ENCODE results near the gene CIDEA.

CIDEA gene

DNA sequence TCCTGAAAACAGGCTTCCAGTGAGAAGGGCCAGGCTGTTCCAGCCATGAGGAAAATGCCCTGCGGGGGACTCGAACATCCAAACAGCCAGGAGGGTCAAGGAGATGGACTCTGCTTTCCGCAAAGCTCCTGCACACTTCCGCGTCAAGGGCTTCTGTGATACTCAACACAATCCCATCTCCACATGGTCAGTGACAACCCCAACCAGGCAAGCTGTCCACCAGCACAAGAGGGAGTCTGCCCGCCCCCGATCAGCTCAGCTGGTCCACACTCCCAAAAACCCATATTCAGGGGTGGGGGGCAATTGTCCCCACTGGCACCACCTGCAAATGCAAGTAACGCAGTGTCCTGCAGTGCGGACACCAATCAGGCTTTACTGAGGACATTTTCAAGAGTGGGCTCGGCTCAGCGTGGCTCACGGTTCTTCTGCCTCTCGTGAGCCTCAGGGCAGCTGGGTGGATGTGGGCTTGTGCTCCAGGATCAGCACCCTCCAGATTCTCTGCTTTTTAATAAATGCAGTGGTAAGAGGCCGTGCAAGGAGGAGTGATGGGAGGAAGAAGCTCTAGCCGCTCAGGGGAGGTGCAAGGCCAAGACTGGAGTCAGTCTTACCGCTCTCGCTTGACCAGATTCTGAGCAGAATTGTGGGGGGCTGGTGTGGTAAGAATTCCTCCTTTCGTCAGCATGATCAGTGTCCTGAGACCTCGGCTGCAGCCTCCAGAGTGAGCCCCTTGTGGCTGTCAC, 19.5 kb upstream of the CIDEA start:
- no peak for DNase-seq (ENCODE audit: low read depth in 1 of 2, low spot score in 1 of 2)
- TF ChIP-seq GABPA (IDR thresholded peaks at IDR 0.05; ENCODE audit: low read depth): no peak
- no peak for TF ChIP-seq POLR2AphosphoS5 (IDR thresholded peaks at IDR 0.05; ENCODE audit: low read depth)
- no peak for TF ChIP-seq REST (IDR thresholded peaks at IDR 0.05; ENCODE audit: insufficient replicate concordance, low read depth)
- no peak for TF ChIP-seq SPI1 (IDR thresholded peaks at IDR 0.05; ENCODE audit: borderline replicate concordance, low read depth)
- TF ChIP-seq, protein P1, sequence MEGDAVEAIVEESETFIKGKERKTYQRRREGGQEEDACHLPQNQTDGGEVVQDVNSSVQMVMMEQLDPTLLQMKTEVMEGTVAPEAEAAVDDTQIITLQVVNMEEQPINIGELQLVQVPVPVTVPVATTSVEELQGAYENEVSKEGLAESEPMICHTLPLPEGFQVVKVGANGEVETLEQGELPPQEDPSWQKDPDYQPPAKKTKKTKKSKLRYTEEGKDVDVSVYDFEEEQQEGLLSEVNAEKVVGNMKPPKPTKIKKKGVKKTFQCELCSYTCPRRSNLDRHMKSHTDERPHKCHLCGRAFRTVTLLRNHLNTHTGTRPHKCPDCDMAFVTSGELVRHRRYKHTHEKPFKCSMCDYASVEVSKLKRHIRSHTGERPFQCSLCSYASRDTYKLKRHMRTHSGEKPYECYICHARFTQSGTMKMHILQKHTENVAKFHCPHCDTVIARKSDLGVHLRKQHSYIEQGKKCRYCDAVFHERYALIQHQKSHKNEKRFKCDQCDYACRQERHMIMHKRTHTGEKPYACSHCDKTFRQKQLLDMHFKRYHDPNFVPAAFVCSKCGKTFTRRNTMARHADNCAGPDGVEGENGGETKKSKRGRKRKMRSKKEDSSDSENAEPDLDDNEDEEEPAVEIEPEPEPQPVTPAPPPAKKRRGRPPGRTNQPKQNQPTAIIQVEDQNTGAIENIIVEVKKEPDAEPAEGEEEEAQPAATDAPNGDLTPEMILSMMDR (IDR thresholded peaks at IDR 0.05; ENCODE audit: insufficient read depth, low read length): no peak
- H3K27me3 ChIP-seq (ENCODE audit: insufficient read depth, poor library complexity, severe bottlenecking): peaks cover 5% of the 10 kb centered on the region

DNA sequence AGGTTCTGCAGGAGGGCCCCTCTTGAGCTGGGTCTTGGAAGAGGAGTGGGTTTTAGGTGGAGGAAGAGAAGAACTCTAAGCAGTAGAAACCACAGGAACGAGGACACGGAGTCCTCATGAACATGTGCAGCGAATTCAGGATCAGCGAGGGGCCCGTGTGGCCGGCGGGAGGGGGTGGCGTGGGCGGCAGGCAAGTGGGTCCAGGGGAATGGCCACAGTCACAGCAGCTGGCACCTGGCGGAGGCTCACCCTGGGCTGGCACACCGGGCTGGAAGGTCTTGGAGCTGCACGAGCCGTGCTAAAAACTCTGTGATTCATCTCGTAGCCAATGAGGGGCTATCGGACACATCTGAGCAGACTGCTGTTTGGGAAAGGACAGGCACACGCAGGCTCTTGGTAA, 18.0 kb upstream of the CIDEA start:
- peaks cover 5% of the 10 kb centered on the region for H3K27me3 ChIP-seq (ENCODE audit: insufficient read depth, poor library complexity, severe bottlenecking)
- H3K4me3 ChIP-seq (replicated peaks; ENCODE audit: insufficient read depth, low read length): no peak overlapping the region
- H3K27ac ChIP-seq (replicated peaks): no peak overlapping the region
- DNase-seq (ENCODE audit: low read depth in 1 of 2, low spot score in 1 of 2): no peak
- TF ChIP-seq SPI1 (IDR thresholded peaks at IDR 0.05; ENCODE audit: borderline replicate concordance, low read depth) (no peak), POLR2AphosphoS5 (IDR thresholded peaks at IDR 0.05; ENCODE audit: low read depth) (no peak), GABPA (IDR thresholded peaks at IDR 0.05; ENCODE audit: low read depth) (no peak), REST (IDR thresholded peaks at IDR 0.05; ENCODE audit: insufficient replicate concordance, low read depth) (no peak)
- TF ChIP-seq, protein P1 (IDR thresholded peaks at IDR 0.05; ENCODE audit: insufficient read depth, low read length): no peak

More for the DNA sequence above, 19.5 kb upstream of the CIDEA start:
- Histone ChIP-seq H3K27ac (replicated peaks) (no peak overlapping the region), H3K4me3 (replicated peaks; ENCODE audit: insufficient read depth, low read length) (no peak overlapping the region)

DNA sequence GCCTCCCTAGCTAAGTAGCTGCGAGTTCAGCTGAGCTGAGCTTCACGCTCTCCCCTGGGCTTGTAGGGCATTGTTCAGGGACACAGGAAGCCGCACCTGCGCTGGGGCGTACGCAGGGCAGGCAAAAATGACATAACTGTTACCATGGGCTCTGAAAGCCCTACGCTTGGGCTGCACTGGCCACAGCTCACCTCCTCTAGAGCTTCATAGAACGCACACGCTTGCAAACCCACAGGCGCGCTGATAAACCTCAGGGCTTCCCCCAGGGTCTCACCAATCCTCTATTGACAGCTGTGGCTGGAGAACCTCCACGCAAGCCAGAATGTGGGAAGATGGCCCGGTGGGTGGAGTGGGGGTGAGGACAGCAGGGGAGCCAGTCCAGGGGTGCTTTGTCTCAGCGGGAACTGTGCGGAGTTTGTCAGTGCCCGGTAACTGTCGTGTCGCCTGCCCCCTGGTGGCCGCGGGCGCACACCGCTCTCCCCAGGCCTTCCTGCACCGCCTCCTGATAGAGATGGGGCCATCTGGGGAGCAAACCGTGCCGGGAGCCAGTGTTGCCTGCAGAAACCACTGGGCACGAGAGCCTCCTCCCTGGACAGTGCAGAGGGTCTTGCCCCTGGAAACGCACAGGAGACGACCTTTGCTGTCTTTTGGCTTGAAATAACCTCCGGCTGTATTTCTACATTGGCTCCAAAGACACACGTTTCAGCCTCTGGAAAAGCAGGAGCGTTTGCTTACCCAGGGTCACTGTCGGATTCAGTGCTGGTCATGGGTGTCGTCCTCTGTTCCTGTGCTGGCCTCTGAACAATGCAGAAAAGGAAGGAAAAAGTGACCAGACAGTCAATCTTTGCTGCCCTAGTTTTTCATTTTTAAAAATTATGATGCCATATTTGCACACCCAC, 17.0 kb upstream of the CIDEA start:
- H3K27ac ChIP-seq (replicated peaks): no peak overlapping the region
- TF ChIP-seq GABPA (IDR thresholded peaks at IDR 0.05; ENCODE audit: low read depth): no peak
- TF ChIP-seq, protein P1 (IDR thresholded peaks at IDR 0.05; ENCODE audit: insufficient read depth, low read length): peak; percentile 100
- DNase-seq (ENCODE audit: low read depth in 1 of 2, low spot score in 1 of 2): peak; percentile 28 to 74
- H3K4me3 ChIP-seq (replicated peaks; ENCODE audit: insufficient read depth, low read length): no peak overlapping the region
- peaks cover 10% of the 10 kb centered on the region for H3K27me3 ChIP-seq (ENCODE audit: insufficient read depth, poor library complexity, severe bottlenecking)

All from HL-60 (cell line).